ENCODE measurements around the gene PRSS33.

The PRSS33 gene

DNA sequence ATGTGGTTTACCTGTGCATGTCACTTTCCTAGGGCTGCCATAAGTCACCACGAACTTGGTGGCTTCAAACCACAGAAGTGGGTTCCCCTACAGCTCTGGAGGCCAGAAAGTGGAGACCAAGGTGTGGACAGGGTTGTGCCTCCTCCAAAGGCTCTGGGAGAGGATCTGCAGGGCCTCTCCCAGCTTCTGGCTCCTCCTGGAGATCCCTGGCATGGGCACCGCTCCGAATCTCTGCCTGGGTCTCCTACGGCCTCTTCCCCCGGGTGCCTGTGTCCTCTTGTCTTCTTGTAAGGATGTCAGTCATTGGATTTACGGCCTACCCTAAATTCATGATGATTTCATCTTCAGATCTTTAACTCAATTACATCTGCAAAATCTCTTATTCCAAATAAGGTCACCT, 37.4 kb downstream of the PRSS33 start:
- H3K4me3 ChIP-seq: no peak overlapping the region
- H3K27ac ChIP-seq: no peak overlapping the region

GRCh38 chr16:2749476-2749875, 37.9 kb downstream of the PRSS33 start:
- no peak overlapping the region for H3K4me3 ChIP-seq

GRCh38 chr16:2748757-2749455, 38.5 kb downstream of the PRSS33 start:
- Histone ChIP-seq H3K27ac (no peak overlapping the region), H3K4me3 (no peak overlapping the region)

More at GRCh38 chr16:2749476-2749875, 37.9 kb downstream of the PRSS33 start:
- H3K27ac ChIP-seq: no peak overlapping the region

DNA sequence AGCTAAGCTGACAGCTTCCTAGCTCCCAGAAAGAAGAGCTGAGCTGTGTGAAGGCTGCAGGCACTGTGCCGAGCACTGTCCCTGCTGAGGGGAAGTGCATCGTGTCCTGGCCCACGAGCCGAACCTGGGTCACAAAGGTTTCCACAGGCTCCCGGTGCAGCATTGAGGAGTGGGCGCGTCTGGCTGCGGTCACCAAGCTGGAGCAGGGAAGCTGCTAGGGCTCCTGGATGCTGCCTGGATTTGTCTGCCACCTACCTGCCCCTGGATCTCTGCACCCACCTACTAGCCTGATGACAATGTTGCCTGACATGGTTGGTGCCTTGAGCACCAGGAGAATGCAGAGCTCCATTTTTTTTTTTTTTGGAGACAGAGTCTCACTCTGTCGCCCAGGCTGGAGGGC, 41.4 kb downstream of the PRSS33 start:
- H3K27ac ChIP-seq: no peak overlapping the region
- no peak overlapping the region for H3K4me3 ChIP-seq

GRCh38 chr16:2745116-2745890, 42.1 kb downstream of the PRSS33 start:
- H3K4me3 ChIP-seq: no peak overlapping the region

DNA sequence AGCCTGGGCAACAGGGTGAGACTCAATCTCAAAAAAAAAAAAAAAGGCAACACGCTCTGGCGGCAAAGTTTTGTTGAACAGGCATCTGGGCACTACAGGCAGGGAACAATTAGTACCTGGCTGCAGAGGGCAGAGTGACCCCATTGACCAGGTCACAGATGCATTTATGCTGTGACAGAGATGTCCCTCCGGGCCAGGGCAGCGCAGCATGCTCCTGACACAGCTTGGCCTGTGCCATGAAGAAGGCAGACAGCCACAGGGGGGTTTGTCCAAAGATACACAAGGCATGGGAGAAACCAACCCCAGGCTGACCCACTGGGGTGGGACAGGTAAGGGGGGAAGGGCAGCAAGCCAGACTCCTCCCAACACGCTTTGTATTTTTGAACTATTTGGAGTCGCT, 42.6 kb downstream of the PRSS33 start:
- Histone ChIP-seq H3K27ac (no peak overlapping the region), H3K4me3 (no peak overlapping the region)

More at GRCh38 chr16:2745116-2745890, 42.1 kb downstream of the PRSS33 start:
- no peak overlapping the region for H3K27ac ChIP-seq

- Histone ChIP-seq H3K27ac (no peak overlapping the region), H3K4me3 (no peak overlapping the region)
Measured at GRCh38 chr16:2743007-2743810, 44.2 kb downstream of the PRSS33 start.

- Histone ChIP-seq H3K4me3 (no peak overlapping the region), H3K27ac (no peak overlapping the region)
Measured at GRCh38 chr16:2742323-2743006, 44.9 kb downstream of the PRSS33 start.

GRCh38 chr16:2741168-2741567, 46.2 kb downstream of the PRSS33 start:
- H3K27ac ChIP-seq: no peak overlapping the region
- no peak overlapping the region for H3K4me3 ChIP-seq

- no peak overlapping the region for H3K27ac ChIP-seq
Measured at GRCh38 chr16:2740476-2740875, 46.9 kb downstream of the PRSS33 start.

DNA sequence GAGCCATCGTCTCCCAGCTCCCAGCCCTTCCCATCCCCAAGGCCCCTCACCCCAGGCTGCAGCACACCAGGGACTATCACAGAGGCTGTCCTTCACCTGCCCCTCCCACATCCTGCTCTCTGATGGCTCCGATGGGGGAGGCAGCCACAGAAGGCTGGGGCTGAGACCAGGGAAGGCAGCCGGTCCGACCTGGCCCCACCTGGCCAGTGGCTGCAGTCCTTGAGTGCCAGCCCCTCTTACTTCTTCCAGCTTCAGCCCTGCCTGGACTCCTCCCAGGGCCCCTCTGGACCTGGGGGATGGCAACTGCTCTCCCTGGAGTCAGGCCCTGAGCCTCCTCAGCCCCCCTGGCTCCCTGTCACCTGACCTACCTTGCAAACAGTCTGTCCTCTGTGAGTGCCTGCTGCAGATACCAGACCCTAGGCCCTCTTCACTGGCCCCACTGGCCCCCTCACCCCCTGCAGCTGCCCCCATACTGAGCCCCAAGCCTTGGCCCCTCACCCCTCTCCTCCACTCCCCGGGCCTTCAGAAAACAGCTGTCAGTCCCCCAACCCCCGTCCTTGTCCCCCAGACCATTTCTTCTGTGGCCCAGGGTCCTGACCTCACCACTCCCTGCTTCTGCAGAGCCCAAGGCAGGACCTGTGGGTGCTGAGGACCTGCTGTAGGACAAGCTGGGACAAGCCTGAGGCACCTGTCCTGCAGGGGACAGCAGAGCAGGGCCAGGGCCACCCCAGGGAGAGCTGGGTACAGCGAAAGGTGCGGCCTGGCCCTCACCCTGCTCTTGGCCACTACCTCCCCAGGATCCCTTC, 47.5 kb downstream of the PRSS33 start:
- H3K27ac ChIP-seq: no peak overlapping the region
- no peak overlapping the region for H3K4me3 ChIP-seq

More at GRCh38 chr16:2740476-2740875, 46.9 kb downstream of the PRSS33 start:
- no peak overlapping the region for H3K4me3 ChIP-seq

- Histone ChIP-seq H3K4me3 (no peak overlapping the region), H3K27ac (no peak overlapping the region)
Measured at GRCh38 chr16:2738615-2739014, 48.7 kb downstream of the PRSS33 start.

- no peak overlapping the region for H3K4me3 ChIP-seq
Measured at GRCh38 chr16:2737895-2738418, 49.4 kb downstream of the PRSS33 start.

DNA sequence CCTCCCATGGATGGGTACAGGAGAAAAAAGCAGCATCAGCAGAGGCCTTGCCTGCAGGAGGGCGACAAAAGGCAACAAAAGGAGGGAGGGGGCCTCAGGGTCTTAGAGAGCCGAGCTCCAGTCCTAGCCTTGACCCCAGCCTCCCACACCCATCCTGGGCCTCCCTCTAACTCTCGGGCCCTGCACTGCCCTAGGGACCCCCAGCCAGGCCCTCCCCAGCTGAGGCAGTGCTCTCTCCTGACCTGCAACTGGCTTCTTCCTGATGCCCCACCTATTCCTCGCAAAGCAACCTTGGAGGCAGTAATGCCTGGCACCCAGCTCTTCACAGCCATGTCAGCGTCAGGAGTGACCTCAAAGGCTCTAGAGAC, 50.1 kb downstream of the PRSS33 start:
- Histone ChIP-seq H3K27ac (no peak overlapping the region), H3K4me3 (no peak overlapping the region)

More at GRCh38 chr16:2737895-2738418, 49.4 kb downstream of the PRSS33 start:
- no peak overlapping the region for H3K27ac ChIP-seq

GRCh38 chr16:2736476-2737237, 50.7 kb downstream of the PRSS33 start:
- Histone ChIP-seq H3K27ac (no peak overlapping the region), H3K4me3 (no peak overlapping the region)

DNA sequence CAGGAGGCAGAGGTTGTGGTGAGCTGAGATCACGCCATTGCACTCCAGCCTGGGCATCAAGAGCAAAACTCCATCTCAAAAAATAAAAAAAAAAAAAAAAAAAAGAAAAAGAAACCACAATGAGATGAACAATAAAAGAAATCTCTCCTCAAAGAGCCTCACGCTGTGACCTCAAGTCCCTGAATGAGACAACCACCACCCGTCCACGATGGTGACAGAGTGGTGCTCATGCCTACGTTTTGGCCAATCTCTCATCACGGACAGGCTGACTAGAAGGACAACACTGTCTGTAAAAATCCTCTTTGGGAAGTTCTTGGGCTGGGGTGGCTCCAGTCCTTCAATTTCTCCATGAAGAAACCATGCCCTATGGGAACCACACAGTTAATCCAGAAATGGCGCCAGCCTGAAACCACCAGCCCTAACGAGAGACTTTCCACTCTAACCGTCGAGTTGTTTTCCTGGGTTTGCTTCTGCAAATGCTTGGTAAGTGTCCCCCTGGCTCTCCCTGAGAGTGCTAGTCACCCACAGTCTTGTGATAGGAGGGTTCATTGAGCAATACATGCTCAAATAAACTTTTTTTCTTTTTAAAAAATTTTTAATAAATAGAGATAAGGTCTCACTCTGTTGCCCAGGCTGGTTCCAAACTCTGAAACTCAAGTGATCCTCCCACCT, 52.4 kb downstream of the PRSS33 start:
- no peak overlapping the region for H3K27ac ChIP-seq
- no peak overlapping the region for H3K4me3 ChIP-seq
